Activated CD4-positive, alpha-beta T cell treated with anti-CD3 and anti-CD28 coated beads, Interleukin-2, amount 50 U/mL, for 16 hours (primary cell): ENCODE measurements around the gene ANKRD36.
"Not testable (repeated sequence)": the region's sequence is repeated elsewhere in the genome, so short reads cannot be mapped to it uniquely, and the experiment has no call there.

Experiments
- DNase-seq: peaks from one replicate; pipeline ENCODE4 v3.0.0-alpha.2; 2020

The ANKRD36 gene

GRCh38 chr2:97129090-97129489, 16.1 kb downstream of the ANKRD36 start:
- DNase-seq: not testable (repeated sequence)

DNA sequence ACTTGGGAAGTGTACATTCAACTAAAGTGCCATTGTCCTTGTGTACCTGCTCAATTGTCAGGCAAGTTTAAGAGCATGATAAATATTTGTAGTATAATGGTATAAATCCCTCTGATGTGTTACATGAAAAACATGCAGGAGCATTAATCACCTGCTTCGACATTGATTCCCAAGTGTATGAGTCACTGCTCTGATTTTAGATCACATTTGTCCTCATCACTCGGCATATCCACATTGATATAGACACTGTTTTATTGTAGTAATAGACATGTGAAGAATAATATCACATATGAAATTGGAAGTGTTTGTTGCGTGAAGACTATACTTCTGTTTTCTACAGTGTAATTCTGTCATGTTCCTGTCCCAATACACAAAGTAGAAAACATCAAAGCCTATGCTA, 31.1 kb downstream of the ANKRD36 start:
- not testable (repeated sequence) for DNase-seq

DNA sequence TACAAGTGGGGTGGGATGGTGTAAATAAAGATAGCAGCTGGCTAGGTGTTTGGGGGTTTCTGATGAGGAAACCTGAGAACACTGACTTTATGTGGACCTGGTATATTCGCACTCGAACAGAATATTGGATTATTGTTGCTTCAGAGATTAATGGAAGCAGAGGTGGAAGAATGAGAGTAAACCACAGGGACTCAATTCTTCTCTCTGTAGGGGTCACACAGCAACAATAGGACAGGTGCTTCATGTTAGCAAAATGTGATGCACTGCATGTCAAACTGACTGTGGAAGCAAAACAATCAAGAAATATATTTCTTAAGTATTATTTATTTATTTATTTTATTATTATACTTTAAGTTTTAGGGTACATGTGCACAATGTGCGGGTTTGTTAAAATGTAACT, 53.6 kb downstream of the ANKRD36 start:
- DNase-seq: not testable (repeated sequence)

DNA sequence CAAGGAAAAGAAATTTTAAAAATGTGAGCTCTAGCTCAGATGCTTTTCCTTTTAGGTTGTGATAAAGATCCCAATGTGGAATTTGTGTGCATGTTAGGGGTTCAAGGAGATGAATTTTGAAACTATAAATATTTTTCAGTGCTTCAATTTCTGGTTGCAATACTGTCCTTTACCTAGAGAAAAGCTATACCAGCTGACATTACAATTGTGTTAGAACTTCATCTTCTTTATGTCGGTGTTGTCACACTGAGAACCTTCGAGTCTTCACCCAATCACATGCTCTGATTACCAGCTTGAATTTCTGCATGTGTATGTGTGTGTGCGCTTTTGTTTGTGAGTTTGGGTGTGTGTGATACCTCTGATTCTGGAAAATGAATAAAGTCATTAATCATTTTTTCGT, 55.0 kb downstream of the ANKRD36 start:
- not testable (repeated sequence) for DNase-seq

- not testable (repeated sequence) for DNase-seq
These were observed 55.6 kb downstream of the ANKRD36 start for GRCh38 chr2:97168583-97168982.

- DNase-seq: not testable (repeated sequence)
These were observed 67.4 kb downstream of the ANKRD36 start for GRCh38 chr2:97180391-97180790.

- not testable (repeated sequence) for DNase-seq
These were observed 82.4 kb downstream of the ANKRD36 start for GRCh38 chr2:97195349-97195748.

DNA sequence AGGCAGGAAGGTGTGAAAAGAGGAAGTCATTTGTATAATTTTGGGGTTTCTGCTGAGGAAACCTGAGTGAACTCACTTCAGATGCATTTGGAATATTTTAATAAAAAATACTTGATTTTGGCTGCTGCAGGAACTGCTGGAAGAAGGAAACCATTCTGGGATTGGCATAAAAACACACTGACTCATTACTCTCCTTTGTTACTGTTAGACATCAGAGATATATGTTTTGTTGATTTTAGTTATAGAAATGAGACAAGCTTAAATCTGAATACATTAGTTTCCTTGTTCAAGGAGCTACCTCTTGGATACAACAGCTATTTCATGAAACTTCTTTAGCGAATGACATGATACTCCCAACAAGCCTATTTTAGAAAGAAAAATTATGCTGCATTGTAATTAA, 84.3 kb downstream of the ANKRD36 start:
- DNase-seq: not testable (repeated sequence)

- DNase-seq: not testable (repeated sequence)
These were observed 87.9 kb downstream of the ANKRD36 start for GRCh38 chr2:97200887-97201286.

- DNase-seq: not testable (repeated sequence)
These were observed 89.8 kb downstream of the ANKRD36 start for GRCh38 chr2:97202643-97203250.

DNA sequence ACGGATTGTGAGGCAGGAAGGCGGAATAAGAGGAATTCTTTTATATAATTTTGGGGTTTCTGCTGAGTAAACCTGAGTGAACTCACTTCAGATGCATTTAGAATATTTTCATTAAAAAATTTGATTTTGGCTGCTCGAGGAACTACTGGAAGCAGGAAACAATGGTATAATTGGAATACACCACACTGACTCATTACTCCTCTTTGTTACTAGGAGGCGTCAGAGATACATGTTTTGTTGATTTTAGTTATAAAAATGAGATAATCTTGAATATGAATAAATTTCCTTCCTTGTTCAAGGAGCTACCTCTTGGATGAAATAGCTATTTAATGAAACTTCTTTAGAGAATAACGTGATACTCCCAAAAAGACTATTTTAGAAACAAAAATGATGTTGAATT, 97.4 kb downstream of the ANKRD36 start:
- DNase-seq: no peak

DNA sequence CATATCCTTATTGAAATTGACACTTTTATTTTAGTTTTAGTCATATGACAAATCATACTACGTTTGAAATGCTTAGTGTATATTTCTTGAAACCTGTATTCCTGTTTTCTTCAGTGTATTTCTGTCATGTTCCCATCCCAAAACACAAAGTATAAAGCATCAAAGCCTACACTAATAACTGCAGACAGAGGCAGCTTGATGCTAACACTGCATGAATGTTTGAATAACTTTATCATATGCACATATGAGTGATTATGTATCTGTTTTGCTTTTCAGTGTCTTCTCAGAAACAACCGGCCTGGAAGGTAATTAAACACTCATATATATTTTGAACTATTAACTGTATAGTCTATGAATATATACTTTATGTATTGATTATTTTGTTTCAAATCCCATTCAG, 102.1 kb downstream of the ANKRD36 start:
- DNase-seq: not testable (repeated sequence)

DNA sequence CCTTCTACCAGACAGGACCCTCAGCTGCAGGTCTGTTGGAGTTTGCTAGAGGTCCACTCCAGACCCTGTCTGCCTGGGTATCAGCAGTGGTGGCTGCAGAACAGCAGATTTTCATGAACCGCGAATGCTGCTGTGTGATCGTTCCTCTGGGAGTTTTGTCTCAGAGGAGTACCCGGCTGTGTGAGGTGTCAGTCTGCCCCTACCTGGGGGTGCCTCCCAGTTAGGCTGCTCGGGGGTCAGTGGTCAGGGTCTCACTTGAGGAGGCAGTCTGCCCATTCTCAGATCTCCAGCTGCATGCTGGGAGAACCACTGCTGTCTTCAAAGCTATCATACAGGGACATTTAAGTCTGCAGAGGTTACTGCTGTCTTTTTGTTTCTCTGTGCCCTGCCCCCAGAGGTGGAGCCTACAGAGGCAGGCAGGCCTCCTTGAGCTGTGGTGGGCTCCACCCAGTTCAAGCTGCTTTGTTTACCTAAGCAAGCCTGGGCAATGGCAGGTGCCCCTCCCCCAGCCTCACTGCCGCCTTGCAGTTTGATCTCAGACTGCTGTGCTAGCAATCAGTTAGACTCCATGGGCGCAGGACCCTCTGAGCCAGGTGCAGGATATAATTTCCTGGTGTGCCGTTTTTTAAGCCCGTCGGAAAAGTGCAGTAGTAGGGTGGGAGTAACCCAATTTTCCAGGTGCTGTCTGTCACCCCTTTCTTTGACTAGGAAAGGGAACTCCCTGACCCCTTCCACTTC, 118.1 kb downstream of the ANKRD36 start:
- DNase-seq: not testable (repeated sequence)

DNA sequence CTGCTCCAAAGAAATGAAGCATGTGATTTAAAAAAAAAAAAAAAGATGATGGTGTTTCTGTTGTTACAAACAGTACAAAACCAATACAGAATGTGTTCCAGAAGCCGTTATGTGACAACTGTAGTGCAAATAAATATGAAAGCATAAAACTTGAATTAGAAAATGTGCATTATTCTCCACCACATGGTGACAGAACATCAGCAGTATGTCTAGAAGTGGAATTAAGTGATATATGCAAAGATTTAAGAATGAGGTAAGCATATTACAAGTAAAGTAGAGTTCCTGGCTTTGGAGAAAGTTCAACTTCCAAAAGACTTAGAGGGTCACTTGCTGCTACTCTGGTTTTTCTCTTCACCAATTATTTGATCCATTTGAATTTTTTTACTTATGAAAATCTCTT, 120.0 kb downstream of the ANKRD36 start:
- DNase-seq: not testable (repeated sequence)

DNA sequence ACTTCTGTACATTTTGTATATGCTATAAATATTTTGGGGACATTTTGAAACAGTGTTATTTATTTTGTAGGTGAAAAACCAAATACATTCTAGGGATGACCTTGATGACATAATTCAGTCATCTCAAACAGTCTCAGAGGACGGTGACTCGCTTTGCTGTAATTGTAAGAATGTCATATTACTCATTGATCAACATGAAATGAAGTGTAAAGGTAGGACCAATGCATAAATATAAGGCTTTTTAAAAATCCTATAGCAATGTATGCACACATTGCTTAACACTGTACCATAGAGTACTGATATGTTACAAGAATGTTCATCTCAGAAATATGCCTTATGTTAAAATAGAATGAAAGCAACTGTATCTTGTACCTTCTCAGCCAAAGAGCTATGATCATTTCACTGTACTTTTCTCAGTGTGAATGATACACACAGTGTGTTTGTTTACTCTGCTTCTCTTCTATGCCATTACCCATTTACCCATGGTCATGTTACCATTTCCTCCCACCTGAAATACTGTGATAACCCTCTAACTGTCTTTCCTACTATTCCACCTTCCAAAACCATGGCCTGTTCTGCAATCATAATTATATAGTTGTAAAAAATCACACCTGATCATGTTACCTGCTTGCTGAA, 120.8 kb downstream of the ANKRD36 start:
- not testable (repeated sequence) for DNase-seq

DNA sequence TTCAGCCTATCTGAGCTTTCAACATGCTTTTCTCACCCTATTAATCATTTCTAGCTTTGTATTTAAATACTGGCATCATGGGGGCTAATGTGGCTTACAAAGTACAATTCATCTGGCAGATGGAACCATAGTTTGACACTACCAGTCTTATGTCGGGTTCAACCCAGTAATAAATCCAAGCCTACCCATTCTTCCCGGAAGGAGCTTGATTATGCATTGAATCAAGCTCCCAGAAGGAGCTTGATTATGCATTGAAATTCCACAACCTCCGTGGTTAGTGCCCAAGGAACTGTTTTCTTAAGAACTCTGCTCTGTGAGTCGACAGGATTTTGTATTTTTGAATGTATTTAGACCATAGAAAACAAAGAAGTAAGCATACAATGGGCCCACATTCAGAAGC, 148.2 kb downstream of the ANKRD36 start:
- DNase-seq: not testable (repeated sequence)

DNA sequence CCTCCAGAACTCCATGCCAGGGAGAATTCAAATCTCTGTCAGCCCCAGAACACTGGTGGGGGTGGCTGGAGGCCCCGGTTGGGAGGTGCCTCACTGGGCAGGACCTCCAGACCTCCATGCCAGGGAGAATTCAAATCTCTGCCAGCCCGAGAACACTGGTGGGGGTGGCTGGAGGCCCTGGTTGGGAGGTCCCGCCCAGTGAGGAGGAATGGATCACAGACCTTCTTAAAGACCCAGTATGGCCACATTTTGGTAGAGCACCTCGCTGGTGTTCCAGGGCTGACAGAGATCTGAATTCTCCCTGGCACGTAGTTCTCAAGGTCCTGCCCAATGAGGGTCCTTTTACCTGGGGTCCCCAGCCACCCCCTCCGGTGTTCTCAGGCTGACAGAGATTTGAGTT, 153.5 kb downstream of the ANKRD36 start:
- DNase-seq: not testable (repeated sequence)

GRCh38 chr2:97267411-97268074, 154.6 kb downstream of the ANKRD36 start:
- no peak for DNase-seq

- not testable (repeated sequence) for DNase-seq
These were observed 155.2 kb downstream of the ANKRD36 start for GRCh38 chr2:97268075-97268591.

DNA sequence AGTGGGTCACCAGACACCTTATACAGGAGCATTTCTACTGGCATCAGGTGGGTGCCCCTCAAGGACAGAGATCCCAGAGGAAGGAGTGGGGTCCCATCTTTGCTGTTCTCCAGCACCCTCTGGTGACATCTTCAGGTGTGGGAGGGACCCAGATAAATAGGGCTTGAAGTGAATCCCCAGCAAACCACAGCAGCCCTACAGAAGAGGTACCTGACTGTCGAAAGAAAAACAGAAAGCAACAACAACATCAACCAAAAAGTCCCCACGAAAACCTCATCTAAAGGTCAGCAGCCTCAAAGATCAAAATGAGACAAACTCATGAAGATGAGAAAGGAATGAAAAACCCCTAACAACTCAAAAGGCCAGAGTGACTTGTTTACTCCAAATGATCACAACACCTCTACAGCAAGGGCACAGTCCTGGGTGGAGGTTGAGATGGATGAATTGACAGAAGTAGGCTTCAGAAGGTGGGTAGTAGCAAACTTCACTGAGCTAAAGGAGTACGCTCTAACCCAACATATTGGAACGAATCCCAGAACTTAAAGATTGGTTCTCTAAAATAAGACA, 163.4 kb downstream of the ANKRD36 start:
- DNase-seq: not testable (repeated sequence)

- not testable (repeated sequence) for DNase-seq
These were observed 172.2 kb downstream of the ANKRD36 start for GRCh38 chr2:97285187-97285586.

GRCh38 chr2:97293687-97294086, 180.7 kb downstream of the ANKRD36 start:
- not testable (repeated sequence) for DNase-seq
